Measurements from ENCODE around the gene HSPB1.
A peak's percentile ranks its signal among the peaks of the same experiment; 100 is the strongest.
"Not testable (repeated sequence)": the region's sequence is repeated elsewhere in the genome, so short reads cannot be mapped to it uniquely, and the experiment has no call there.

Gene HSPB1

DNA sequence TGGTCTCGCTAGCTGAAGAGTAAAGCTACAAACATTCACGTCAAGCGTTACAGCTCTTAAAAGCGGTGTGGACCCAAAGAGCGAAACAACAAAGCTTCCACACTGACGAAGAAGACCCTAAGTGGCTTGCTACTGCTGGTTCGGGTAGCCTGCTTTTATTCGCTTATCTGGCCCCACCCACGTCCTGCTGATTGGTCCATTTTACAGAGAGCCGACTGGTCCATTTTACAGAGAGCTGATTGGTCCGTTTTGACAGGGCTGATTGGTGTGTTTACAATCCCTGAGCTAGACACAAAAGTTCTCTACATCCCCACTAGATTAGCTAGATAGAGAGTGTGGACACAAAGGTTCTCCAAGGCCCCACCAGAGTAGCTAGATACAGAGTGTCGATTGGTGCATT lies 6.4 kb downstream of the HSPB1 start:
- not testable (repeated sequence) for DNase-seq (ENCODE audit: low spot score)

DNA sequence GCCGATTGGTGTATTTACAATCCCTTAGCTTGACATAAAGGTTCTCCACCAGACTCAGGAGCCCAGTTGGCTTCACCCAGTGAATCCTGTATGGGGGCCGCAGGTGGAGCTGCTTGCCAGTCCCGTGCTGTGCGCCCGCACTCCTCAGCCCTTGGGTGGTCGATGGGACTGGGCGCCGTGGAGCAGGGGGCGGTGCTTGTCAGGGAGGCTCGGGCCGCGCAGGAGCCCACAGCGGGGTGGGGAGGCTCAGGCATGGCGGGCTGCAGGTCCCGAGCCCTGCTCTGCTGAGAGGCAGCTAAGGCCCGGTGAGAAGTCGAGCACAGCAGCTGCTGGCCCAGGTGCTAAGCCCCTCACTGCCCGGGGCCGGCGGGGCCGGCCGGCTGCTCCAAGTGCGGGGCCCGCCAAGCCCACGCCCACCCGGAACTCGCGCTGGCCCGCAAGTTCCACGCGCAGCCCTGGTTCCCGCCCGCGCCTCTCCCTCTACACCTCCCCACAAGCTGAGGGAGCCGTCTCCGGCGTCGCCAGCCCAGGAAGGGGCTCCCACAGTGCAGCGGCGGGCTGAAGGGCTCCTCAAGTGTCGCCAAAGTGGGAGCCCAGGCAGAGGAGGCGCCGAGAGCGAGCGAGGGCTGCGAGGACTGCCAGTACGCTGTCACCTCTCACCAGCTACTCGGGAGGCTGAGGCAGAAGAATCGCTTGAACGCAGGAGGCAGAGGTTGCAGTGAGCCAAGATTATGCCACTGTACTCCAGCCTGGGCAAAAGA lies 7.0 kb downstream of the HSPB1 start:
- DNase-seq (ENCODE audit: low spot score) = not testable (repeated sequence)

DNA sequence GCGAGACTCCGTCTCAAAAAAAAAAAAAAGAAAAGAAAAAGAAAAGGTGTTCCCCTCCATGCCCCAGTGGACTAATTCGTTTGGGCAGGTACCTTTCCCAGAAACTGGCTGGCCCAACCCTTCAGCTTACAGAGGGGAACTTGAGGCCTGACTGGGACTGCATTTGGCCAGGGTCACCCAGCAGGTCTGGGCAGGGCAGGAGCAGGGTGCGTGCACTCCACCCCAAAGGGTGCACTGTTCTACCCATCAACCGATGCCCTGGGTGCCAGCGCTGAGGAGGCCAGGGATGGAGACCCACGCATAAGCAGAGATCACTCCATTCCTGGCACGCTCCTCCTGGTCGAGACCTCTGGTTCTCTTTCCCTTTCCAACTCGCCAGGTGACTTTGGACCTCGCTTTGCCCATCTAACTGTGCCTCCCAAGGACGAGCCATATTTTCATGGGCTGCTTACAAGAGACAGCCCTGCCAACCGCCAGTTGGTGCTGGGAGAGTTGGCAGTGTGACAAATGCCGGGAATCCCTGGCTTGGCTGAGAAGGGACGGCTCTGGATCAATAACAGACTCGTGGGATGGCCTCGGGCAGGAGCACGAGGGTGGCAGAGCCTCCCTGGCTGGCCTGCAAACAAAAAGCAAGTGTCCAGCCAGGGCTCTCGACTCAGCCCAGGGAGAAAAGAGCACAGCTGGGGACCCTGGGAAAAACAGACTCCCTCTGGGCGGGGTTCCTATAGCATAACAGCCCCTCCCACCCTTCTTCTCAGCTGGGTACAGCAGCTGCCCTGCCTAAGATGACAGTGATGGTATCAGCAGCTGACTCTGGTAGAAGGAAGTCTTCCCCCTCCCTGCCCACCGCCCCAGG lies 7.9 kb downstream of the HSPB1 start:
- no peak for DNase-seq (ENCODE audit: low spot score)

DNA sequence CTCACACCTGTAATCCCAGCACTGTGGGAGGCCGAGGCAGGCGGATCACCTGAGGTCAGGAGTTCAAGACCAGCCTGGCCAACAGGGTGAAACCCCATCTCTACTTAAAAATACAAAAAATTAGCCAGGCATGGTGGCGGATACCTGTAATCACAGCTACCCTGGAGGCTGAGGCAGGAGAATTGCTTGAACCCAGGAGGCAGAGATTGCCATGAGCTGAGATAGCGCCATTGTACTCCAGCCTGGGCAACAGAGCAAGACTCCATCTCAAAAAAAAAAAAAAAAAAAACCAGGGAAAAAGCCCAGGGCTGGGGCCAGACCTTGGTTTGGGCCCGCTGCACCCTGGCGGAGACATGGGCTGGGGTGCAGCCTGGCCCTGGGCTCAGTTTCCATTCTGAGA lies 9.4 kb downstream of the HSPB1 start:
- not testable (repeated sequence) for DNase-seq (ENCODE audit: low spot score)

DNA sequence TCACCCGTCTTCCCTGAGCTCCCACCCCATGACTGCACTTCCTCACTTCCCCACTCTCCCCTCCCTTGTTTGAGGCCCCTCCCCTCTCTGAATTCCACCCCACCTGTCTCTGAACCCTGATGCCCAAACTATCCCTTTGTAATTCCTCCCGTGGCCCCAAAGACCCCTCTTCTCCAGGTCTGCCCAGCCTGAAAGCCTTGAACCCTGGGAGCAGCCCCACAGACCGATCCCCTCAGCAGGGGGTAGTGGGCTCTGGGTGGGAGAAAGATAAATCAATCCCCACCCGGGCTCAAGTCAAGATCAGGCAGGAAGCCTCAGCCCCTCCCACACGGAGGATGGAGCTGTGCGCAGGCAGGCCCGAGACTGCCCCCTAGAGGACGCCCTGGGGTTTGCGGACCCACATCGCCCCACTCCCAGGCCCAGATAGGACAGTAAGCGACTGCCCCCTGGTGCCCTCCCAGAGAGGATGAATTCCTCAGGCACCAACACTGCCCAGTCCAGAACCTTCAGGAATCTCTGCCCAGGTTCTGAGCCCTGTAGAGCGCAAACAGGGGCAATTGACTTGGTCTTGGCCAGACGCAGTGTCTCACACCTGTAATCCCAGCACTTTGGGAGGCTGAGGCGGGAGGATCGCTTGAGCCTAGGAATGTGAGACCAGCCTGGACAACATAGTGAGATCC lies 11.7 kb downstream of the HSPB1 start:
- peak; percentile 96 for DNase-seq (ENCODE audit: low spot score)

DNA sequence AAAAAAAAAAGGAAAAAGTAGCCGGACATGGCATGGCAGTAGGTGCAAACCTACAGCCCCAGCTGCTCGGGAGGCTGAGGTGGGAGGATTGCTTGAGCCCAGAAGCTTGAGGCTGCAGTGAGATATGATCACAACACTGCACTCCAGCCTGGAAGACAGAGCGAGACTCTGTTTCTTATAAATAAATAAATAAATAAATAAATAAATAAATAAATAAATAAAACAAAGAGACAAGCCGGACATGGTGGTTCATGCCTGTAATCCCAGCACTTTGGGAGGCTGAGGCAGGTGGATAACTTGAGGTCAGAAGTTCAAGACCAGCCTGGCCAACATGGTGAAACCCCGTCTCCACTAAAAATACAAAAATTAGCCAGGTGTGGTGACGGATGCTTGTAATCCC lies 12.3 kb downstream of the HSPB1 start:
- not testable (repeated sequence) for DNase-seq (ENCODE audit: low spot score)

DNA sequence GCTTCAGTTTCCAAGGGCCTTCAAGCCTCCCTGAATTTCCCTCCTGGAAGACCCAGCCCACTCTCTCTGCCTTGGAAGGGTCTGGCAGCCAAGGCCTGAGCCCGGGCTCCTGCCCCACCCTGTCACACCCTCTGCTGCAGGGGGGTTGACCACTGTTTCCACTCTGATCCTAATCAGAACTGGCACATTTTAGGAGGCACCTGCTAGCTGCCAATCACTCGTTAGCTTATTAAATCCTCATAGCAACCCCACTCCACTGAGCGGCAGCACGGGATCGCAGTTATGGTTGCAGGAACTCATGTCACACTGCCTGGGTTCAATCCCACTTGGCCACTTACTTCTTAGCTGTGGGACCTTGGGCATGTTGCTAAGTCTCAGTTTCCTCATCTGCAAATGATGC lies 12.9 kb downstream of the HSPB1 start:
- DNase-seq (ENCODE audit: low spot score) = no peak

DNA sequence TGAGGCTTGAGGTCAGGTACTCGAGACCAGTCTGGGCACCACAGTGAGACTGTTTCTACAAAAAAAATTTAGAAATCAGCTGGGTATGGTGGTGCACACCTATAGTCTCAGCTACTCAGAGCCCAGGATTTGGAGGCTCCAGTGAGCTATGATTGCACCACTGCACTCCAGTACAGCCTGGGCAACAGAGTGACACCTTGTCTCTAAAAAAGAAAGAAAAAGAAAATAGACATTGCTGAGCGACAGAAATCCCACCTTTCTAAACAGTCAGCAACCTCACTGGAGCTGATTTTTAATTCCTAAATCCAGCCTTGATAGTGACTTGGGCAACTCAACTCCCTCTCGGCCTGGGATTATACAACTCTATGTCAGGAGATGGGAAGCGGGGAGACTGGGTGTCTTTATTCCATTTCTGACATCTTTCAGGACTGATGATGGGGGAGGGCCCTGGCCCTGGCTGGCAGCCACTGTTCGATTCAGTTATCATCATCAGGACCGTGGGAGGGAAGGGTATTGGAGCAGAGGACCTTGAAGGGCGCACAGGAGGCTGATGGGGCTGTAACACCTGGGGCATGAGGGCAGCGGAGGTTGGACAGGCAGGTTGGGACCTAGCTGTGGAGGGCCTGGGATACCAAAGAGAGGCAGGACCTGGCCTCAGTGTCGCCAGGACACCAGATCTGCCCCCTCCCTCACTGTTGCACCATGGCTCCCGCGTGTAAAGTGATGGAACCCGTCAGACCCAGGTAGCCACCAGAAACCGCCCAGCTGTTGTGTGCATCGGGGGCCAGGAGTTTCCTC lies 14.7 kb downstream of the HSPB1 start:
- no peak for DNase-seq (ENCODE audit: low spot score)

DNA sequence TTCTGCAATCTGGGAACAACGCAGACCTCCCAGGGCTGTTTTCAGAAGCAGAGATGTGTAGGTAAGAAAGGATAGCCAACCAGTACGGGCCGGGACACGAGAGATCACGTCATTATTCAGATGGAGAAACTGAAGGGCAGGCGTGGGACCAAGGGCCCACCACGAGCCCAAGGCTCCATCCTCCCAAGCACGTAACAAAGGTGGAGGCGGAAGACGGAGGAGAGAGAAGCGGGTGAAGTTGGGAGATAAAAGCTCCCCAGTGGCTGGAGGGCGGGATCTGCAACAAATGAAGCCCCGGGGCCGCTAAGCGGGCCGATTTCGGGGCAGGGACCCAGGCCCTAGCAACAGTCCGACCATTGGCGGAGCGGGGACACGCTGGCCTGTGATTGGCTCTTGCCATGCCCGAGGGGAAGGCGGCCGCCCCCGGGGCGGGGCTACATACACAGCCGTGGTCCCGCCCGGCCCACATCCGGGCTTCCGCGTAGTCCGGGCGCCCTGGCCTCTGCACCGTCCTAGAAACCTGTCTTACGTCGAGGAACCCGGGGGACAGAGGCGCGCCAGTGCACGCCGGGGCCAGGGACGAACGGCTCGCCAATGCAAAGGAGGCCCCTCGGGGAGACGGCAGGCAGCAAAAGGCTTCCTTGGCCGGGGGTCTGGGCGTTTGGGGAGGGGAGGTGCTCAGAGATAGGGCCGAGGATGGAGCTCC lies 15.5 kb downstream of the HSPB1 start:
- peak; percentile 96 for DNase-seq (ENCODE audit: low spot score)

DNA sequence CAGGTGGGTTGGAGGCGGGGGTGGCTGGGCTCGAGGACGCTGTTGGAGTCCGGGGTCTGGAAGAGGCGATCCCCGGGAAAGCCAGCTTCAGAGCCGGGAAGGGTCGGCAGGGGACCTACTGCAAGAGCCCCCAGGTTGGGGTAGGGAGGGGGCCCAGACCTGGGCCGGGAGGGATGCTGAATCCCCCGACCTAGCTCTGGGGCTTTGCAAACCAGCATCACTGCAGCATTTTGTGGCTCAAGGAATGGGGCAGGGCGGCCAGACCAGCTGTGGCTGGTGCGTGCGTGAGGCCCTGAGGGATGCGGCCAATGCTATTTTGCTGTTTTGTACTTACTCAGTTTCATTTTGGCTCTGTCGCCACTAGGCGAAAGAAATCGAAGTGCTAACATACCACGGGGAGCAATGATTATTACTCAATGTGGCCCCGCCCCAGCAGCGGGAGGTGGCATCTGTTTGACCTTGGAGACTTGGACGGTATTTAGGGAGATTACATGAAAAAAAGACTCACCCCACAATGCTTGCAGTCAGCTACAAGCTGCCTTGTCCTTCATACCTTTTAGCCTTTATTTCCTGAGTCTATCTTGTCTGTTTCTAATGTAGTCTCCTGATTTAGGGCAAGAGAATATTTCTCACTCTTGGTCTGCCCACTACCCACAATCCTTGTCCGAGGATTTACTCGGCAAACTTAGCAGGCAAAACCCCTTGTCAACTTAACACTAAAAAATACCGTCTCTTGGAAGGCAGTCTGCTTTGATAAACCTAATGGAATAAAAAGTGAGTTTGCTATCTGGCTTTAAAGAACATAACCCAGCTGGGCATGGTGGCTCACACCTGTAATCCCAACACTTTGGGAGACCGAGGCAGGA lies 16.2 kb downstream of the HSPB1 start:
- peak; percentile 72 for DNase-seq (ENCODE audit: low spot score)

DNA sequence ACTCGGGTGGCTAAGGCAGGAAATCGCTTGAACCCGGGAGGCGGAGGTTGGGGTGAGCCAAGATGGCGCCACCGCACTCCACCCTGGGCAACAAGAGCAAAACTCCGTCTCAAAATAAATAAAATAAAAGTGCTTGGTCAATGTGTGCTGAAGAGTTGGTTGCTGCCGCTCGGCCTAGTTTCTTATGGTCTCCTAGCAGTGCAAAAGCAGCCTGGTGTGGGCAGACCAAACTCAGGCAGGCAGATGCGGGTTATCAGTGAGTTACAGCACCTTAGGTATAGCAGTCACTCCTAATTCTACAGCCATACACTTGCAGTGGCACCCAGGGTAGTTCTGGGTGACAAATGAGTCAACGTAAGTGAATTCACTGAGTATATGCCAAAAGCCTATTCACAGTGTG lies 22.6 kb downstream of the HSPB1 start:
- DNase-seq (ENCODE audit: low spot score) = no peak

DNA sequence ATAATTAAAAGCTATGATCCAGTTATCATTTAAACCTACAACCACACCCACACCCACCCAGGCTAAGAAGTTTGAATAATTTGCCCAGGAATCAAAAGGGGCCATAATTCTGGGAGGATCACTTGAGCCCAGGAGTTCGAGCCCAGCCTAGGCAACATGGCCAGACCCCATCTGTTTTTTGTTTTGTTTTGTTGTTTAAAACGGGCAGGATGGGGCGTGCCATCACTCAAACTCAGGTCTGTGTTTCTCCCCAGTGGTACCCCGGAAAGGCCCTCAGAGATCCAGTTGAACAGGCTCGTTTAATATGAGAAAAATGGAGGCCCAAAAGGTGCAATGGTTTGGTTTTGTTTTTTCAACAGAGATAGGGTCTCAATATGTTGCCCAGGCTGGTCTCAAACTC lies 23.3 kb downstream of the HSPB1 start:
- DNase-seq (ENCODE audit: low spot score) = no peak

DNA sequence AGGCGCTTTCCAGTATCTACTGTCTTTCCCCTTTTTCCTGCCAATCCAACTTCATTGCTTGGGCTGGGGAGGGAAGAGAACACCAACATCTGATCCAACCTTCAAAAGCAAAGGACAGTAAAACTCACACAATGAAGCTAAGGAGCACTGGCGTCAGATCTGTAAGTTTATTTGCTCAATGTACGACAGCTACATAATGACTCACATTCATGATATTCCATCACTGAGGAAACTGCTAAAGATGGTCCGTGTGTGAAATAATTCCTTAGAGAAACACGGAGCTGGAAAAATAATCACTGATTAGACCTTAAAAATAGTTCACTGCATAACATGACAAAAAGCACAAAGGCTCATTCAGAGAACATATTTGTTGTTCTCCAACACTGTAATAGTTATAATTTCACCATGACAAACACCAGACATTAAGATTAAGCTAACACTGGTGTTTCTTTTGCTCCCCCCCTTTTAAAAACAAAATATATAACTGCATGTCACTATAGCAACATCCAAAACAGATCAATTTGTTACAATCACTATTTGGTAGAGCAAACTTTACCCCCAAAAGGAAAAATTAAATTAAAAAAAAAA lies 24.3 kb downstream of the HSPB1 start:
- DNase-seq (ENCODE audit: low spot score) = no peak

DNA sequence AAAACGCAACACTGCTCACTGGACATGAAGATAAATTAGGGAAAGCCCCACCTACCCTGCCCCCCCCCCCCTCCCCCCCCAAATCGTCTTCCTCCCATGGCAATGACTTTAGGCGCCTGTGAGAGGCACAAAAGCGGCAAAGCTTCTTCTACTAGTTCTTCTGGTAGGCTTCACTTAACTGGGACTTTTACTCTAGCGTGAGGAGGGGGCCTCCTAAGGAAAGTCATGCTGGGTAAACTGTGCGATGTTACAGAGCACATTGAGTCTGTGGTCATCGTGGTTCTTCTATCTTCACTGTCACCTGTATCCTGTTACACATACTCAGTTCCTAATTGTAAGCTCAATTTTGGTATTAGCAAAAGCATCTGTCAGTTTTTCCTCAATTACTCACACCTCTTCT lies 25.1 kb downstream of the HSPB1 start:
- DNase-seq (ENCODE audit: low spot score) = no peak

DNA sequence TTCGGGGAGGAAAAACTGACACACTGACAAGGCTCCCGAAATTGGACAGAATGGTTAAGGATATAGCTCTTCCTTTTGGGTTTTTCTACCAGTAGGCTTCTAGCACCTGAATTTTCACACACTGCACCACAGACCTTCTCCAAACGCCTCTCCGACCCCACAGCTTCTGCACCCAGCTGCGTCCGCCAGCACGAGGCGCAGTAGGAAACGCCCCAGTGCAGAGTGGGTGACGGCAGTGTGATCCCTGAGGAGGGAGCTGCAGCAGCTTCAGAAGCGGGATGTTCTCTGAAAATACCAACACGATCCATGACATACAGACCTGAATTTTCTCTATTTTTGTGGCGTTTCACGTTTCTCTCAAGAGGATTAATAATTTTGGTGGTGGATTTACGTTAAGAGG lies 25.9 kb downstream of the HSPB1 start:
- DNase-seq (ENCODE audit: low spot score) = no peak

DNA sequence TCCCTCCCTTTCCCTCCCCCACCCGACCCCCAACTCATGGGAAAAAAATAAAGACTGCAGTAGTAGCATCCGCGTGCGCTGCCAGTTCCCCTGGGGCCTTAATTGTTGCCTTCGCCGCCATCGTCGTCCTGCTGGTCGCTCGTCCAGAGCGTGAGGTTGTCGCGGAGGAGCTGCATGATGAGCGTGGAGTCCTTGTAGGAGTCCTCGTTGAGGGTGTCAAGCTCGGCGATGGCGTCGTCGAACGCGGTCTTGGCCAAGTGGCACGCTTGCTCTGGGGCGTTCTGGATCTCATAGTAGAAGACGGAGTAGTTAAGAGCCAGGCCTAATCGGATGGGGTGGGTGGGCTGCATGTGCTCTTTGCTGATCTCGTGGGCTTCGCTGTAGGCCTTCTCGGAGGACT lies 27.0 kb downstream of the HSPB1 start:
- DNase-seq (ENCODE audit: low spot score) = no peak

DNA sequence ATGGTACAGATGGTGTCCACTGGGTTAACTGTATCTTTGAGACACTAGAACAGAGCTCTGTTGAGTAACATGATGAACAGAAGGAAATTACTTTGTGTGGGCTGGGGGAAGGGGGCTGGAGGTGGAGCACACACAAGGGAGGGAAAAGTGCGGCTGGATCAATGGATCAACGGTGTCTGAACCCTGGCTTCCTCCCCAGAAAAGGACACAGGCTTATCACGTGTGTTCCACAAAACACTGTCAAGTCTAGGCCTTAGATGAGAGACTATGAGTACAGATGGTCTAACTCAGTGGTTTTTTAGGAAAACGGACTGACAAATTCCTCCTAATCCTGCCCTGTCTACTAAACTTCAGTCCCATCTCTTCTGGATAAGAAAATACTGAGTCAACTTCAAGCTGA lies 27.8 kb downstream of the HSPB1 start:
- DNase-seq (ENCODE audit: low spot score) = no peak

DNA sequence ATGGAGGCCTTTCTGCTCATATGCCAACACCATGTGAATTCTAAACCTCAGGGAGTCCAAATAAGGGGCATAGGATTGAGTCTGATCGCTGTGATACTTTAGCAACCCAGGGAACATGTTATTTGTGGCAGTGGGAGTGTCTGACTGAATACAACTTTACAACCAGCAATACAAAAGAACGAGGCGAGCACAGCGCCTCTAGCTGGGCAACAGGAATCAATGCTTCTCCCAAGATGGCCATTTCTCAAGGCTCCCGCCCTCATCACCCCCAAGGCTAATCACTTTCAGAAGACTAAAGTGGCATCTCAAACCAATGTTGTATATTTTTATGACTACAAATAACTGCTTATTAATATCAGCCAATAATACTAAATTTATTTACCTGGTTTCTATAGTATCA lies 28.2 kb downstream of the HSPB1 start:
- DNase-seq (ENCODE audit: low spot score) = no peak

DNA sequence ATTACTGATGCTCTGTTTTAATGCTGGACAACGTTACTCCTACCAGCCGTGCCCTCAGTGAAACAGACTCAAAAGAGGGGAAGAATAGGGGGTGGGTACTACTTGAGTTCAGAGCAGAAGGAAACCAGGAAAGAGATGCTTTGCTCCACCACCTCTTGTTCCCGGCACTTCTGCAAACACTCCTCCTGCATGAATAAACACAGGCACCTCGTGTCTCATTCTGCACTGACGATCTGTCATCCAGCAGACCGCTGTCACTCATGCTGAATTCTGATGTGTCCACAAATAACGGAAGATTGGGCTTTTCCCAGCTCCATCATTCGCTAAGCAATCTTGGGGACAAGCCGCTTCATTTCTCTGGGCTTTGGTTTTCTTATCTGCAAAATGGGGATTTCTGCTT lies 29.6 kb downstream of the HSPB1 start:
- DNase-seq (ENCODE audit: low spot score) = no peak

DNA sequence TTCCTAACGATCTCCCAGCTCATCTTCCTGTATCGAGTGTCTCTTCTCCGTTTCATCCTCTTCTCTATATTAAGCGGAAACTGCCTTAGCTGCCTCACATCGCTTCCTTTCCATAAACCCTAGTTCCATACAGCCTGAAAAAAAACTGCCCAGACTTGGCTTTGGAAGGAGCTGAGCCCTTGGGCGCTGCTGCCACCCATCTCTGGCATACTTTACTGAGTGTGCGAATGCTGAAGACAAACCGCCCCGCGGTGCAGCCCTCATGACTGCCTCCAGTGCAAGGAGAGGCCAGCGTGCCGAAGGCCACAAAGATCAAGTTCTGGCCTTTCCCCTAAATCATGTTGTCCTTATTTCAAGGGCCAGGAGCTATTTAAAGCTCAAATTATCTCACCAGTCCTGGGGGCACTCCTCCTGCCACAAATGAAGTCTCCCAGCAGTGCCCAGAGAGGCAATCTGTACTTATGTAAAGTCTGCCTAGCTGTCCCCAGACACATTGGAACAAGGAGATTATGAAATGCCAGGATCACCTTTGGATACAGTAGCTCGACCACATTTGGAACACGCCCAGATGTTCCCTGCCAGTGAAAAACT lies 31.1 kb downstream of the HSPB1 start:
- DNase-seq (ENCODE audit: low spot score) = no peak

All from HuH-7.5 (cell line).